Measurements from ENCODE around the gene MAPK1. TPM values are rescaled to one million over a fixed set of nuclear protein-coding genes. Genes with fewer than 3 reads are reported as not detected.

MAPK1 gene
- total and polyA plus RNA-seq, 9 of the 15 experiments (the other 6 are each of a cell fraction or from before 2014, with no cell fraction given), result 46.3 to 575 (median 283) TPM

DNA sequence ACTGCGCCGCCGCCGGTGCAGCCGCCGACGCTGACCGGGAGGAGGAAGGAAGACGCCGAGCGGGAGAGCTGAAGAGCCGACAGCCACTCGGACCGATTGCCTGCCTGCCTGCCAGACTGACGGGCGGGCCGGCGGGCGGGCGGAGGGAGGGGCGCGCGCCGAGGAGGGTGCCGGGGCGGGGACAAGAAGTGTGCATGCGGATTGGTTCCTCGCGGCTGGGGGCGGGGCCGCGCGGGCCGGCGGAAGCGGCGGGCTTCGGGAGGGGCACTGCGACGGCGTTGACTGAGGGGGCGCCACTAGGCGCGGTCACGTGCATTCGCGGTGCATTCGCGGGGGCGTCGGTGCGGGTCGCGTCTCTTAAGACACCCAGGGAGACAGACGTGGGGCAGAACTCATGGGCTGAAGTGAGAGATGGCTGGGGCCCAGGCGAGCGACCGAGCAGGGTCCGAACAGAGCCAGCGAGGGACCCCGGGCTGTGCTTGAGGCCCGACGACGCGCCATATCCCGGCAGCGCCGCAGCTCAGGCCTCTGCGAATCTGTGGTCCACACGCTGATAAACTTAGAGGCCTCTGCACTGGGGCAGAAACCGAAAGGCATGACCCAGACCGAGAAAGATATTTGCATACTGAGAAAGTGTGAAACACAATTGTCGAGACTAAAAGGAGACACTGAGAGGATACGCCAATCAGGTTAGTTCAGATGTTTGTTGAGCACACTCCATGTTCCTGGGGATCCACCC, at the start of gene MAPK1 (continued):
- TF ChIP-seq, protein P1, sequence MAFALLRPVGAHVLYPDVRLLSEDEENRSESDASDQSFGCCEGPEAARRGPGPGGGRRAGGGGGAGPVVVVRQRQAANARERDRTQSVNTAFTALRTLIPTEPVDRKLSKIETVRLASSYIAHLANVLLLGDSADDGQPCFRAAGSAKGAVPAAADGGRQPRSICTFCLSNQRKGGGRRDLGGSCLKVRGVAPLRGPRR (CRISPR knock-in tag; IDR thresholded peaks at IDR 0.05), result no peak
- no peak for TF ChIP-seq ZNF507 (tag; conservative IDR thresholded peaks at IDR 0.05)
- TF ChIP-seq, protein P2, sequence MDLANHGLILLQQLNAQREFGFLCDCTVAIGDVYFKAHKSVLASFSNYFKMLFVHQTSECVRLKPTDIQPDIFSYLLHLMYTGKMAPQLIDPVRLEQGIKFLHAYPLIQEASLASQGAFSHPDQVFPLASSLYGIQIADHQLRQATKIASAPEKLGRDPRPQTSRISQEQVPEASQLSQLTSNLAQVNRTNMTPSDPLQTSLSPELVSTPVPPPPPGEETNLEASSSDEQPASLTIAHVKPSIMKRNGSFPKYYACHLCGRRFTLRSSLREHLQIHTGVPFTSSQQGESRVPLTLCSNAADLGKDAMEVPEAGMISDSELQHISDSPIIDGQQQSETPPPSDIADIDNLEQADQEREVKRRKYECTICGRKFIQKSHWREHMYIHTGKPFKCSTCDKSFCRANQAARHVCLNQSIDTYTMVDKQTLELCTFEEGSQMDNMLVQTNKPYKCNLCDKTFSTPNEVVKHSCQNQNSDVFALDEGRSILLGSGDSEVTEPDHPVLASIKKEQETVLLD (IDR thresholded peaks at IDR 0.05), result no peak
- no peak for TF ChIP-seq ZNF3 (CRISPR knock-in tag; IDR thresholded peaks at IDR 0.05)
- TF ChIP-seq NCOA4 (IDR thresholded peaks at IDR 0.05; ENCODE audit: partially characterized antibody), result no peak
- no peak for TF ChIP-seq HOMEZ (CRISPR knock-in tag; IDR thresholded peaks at IDR 0.05)
- TF ChIP-seq ADNP (tag; IDR thresholded peaks at IDR 0.05), result no peak
- TF ChIP-seq KHSRP (IDR thresholded peaks at IDR 0.05), result no peak
- peak in 1 of 2 experiments; percentile 86; a peak in 2 of 4 replicates for TF ChIP-seq MLX (CRISPR knock-in tag; conservative IDR thresholded peaks at IDR 0.05)
